ENCODE measurements around the gene SH2D5. TPM values are rescaled to one million over a fixed set of nuclear protein-coding genes. Genes with fewer than 3 reads are reported as not detected.

SH2D5 gene
- 77.1 and 90.8 TPM in 2 replicates for total RNA-seq

DNA sequence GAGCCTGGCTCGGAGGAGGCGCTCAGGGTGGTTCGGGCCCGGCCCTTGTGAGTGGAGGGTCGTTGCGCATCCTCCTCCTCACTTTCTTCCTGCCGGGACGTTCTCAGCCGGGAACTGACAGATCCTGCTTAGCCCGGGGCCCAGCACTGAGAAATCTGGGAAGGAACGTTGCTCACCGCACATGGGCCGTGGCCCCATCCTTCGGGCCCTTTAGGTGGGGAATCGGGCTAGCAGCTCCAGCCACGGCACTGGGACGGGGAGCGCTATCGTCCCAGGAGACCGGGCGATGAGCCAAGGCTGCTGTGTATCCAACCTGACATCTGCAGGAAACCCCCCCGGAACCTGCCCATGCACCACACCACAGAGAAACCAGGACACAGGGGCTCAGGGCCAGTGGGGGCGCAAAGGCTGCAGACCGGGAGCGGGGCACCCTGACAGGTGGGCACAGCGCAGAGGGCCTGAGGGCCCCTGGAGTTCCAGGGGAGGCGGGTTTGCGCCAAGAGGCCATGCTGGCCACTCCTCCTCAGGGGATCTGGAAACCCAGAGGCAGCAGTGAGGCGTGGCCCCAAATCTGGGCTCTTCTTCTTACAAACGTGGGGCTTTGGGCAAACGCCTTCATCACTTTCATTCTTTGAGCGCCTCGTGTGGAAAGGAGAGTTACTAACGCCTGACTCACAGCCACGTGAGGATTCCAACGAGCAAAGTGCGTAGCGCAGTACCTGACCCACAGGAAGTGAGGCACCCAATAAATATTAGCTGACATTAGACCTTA is at the start of gene SH2D5:
Gene SH2D5, minus strand, starts transcription at position 116 of the 772 bp plus-strand sequence. CDS start 4,659 bp downstream, outside the sequence.

GRCh38 chr1:20717452-20718342 is 14.8 kb downstream of the SH2D5 start, which contains the start of gene KIF17:
Gene KIF17 (minus strand): TSS chr1:20718007. CDS start chr1:20717706, 301 bp downstream.

Other genes with a start within 250 kb of the SH2D5 start
- 18.5 and 26.4 TPM in 2 replicates for gene CAMK2N1, start 246.5 kb downstream of the SH2D5 start, total RNA-seq
- gene MUL1, start 224.6 kb downstream of the SH2D5 start, total RNA-seq: 30.5 and 34.2 TPM in 2 replicates
- 0.11 and 0.31 TPM in 2 replicates for gene FAM43B, start 180.1 kb downstream of the SH2D5 start, total RNA-seq
- 24.3 and 35.7 TPM in 2 replicates for gene CDA, start 143.6 kb downstream of the SH2D5 start, total RNA-seq
- 62.9 and 106 TPM in 2 replicates for gene PINK1, start 99.2 kb downstream of the SH2D5 start, total RNA-seq
- 377 and 487 TPM in 2 replicates for gene DDOST, start 71.3 kb downstream of the SH2D5 start, total RNA-seq
- gene KIF17, start 14.7 kb downstream of the SH2D5 start, total RNA-seq: 0.94 and 4.1 TPM in 2 replicates
- gene HP1BP3, start 54.6 kb upstream of the SH2D5 start, total RNA-seq: 96.5 and 114 TPM in 2 replicates